DOHH2 (cell line): Measurements from ENCODE around the gene ZCWPW1.
A peak's percentile ranks its signal among the peaks of the same experiment; 100 is the strongest.

Source experiments
- H3F3A ChIP-seq: fragments of 200-600 bp; sonication (generic), shearing (Covaris generic); 2 replicates; pipeline ENCODE4 v1.6.0; 2016; ENCODE audit warnings: antibody characterized with exemption, mild to moderate bottlenecking; ENCODE audit not compliant: control insufficient read depth, insufficient read depth
- H3K27ac ChIP-seq: fragments of 200-600 bp; sonication (generic); 2 replicates; pipeline ENCODE4 v1.5.1; 2014; ENCODE audit warnings: low read depth, mild to moderate bottlenecking, low read length, moderate library complexity
- H3K27me3 ChIP-seq: fragments of 200-600 bp; sonication (generic); 2 replicates; pipeline ENCODE4 v1.6.1; 2014; ENCODE audit warnings: mild to moderate bottlenecking, low read length, mixed read lengths; ENCODE audit not compliant: control insufficient read depth
- H3K36me3 ChIP-seq: fragments of 200-600 bp; sonication (generic); 2 replicates; pipeline ENCODE4 v1.6.1; 2014; ENCODE audit warnings: mild to moderate bottlenecking, low read length, moderate library complexity, mixed read lengths; ENCODE audit not compliant: control insufficient read depth
- H3K4me1 ChIP-seq: fragments of 200-600 bp; sonication (generic); 2 replicates; pipeline ENCODE4 v1.6.1; 2014; ENCODE audit warnings: mild to moderate bottlenecking, low read length, mixed read lengths; ENCODE audit not compliant: control insufficient read depth
- H3K4me2 ChIP-seq: fragments of 200-600 bp; sonication (generic); 2 replicates; pipeline ENCODE4 v1.6.0; 2014; ENCODE audit warnings: mild to moderate bottlenecking, low read length, moderate library complexity
- H3K4me3 ChIP-seq: fragments of 200-600 bp; sonication (generic); 2 replicates; pipeline ENCODE4 v1.5.1; 2014; ENCODE audit warnings: mild to moderate bottlenecking, low read length, mixed read lengths
- H3K79me2 ChIP-seq: fragments of 200-600 bp; sonication (generic); 2 replicates; pipeline ENCODE4 v1.6.1; 2014; ENCODE audit warnings: mild to moderate bottlenecking, low read length, mixed read lengths; ENCODE audit not compliant: control insufficient read depth
- H3K9me2 ChIP-seq: fragments of 200-600 bp; sonication (generic); replicated peaks from 2 replicates; pipeline ENCODE4 v1.6.1; 2014; ENCODE audit warnings: mild to moderate bottlenecking, low read length, mixed read lengths; ENCODE audit not compliant: control insufficient read depth
- H3K9me3 ChIP-seq: fragments of 200-600 bp; sonication (generic); 2 replicates; pipeline ENCODE4 v1.6.1; 2014; ENCODE audit warnings: antibody characterized with exemption, low read length, mixed read lengths; ENCODE audit not compliant: control insufficient read depth, insufficient read depth
- H4K20me1 ChIP-seq: fragments of 200-600 bp; sonication (generic); 2 replicates; pipeline ENCODE4 v1.6.0; 2014; ENCODE audit warnings: low read depth, mild to moderate bottlenecking, antibody characterized with exemption, low read length, moderate library complexity; ENCODE audit not compliant: control insufficient read depth, insufficient read depth
- EZH2phosphoT487 ChIP-seq: fragments of 200-600 bp; sonication (generic); IDR thresholded peaks from 2 replicates; pipeline ENCODE4 v1.6.1; 2017; ENCODE audit warnings: borderline replicate concordance, mild to moderate bottlenecking, antibody characterized with exemption, low read length, moderate library complexity, mixed read lengths
- TF ChIP-seq, protein P1 (sequence below): fragments of 200-600 bp; sonication (generic); IDR thresholded peaks from one replicate; pipeline ENCODE4 v1.5.1; 2014; ENCODE audit warnings: antibody characterized with exemption, mild to moderate bottlenecking, low read depth, low read length; ENCODE audit not compliant: poor library complexity, severe bottlenecking

Gene ZCWPW1

DNA sequence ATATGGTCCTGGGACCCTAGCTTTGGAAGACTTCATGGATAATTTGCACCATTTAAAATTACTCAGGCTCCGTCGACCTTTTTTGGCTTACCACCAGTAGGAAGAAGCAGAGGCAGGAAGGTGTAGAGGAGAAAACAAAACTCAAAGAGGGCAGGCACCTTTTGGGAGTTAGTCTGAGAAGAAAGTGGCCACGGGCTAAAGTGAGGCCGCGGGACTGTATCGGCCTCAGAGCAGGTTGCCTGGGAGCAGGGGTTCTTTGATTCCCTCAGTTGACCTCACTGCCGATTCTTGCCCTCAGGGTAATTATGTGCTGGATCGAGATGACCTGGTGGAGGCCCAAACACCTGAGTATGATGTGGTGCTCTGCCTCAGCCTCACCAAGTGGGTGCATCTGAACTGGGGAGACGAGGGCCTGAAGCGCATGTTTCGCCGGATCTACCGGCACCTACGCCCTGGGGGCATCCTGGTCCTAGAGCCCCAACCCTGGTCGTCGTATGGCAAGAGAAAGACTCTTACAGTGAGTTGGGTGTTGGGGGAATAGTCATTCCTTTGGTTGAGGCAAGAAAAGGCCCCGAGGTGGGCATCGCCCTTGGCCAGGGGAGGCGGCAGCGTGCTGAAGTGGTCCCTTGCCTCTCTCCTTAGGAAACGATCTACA is 4.2 kb upstream of the ZCWPW1 start:
- Histone ChIP-seq H3K9me2 (no peaks in the 10 kb centered on the region), H3K27ac (peak overlapping the region; percentile 89), H3F3A (peaks cover 47% of the 10 kb centered on the region), H3K79me2 (peaks cover 69% of the 10 kb centered on the region), H3K9me3 (peaks cover 3% of the 10 kb centered on the region), H3K27me3 (no peaks in the 10 kb centered on the region), H4K20me1 (peaks cover 11% of the 10 kb centered on the region; the same call in 1 of the 2 replicates), H3K4me1 (peaks cover 64% of the 10 kb centered on the region), H3K4me2 (peak overlapping the region; percentile 83), H3K36me3 (peaks cover 64% of the 10 kb centered on the region), H3K4me3 (peak overlapping the region; percentile 77)
- no peak for TF ChIP-seq EZH2phosphoT487
- TF ChIP-seq, protein P1, sequence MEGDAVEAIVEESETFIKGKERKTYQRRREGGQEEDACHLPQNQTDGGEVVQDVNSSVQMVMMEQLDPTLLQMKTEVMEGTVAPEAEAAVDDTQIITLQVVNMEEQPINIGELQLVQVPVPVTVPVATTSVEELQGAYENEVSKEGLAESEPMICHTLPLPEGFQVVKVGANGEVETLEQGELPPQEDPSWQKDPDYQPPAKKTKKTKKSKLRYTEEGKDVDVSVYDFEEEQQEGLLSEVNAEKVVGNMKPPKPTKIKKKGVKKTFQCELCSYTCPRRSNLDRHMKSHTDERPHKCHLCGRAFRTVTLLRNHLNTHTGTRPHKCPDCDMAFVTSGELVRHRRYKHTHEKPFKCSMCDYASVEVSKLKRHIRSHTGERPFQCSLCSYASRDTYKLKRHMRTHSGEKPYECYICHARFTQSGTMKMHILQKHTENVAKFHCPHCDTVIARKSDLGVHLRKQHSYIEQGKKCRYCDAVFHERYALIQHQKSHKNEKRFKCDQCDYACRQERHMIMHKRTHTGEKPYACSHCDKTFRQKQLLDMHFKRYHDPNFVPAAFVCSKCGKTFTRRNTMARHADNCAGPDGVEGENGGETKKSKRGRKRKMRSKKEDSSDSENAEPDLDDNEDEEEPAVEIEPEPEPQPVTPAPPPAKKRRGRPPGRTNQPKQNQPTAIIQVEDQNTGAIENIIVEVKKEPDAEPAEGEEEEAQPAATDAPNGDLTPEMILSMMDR, result no peak

DNA sequence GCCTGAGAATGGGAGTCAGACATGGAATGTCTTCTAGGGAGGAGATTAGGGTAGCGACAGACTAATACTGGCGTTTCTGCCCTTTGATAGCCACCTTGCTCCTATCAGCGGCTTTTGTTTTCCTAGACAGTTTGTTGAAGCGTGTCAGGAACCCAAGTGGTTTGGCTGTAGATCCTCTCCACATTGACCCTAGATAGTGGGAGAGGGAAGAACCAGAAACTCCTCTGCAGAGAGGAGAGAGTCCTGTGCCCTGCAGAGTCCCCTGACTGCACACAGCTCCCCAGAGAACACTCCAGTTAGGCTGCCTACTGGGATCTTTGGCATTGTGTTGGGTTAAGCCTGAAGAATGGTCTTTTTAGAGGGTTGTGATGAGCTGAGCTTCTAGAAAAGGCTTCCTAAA is 3.5 kb upstream of the ZCWPW1 start:
- peaks cover 64% of the 10 kb centered on the region for H3K36me3 ChIP-seq
- peaks cover 11% of the 10 kb centered on the region; the same call in 1 of the 2 replicates for H4K20me1 ChIP-seq
- H3K27me3 ChIP-seq, result no peaks in the 10 kb centered on the region
- H3F3A ChIP-seq, result peaks cover 46% of the 10 kb centered on the region
- peaks cover 60% of the 10 kb centered on the region for H3K4me1 ChIP-seq
- peak overlapping the region; percentile 89 for H3K27ac ChIP-seq
- no peaks in the 10 kb centered on the region for H3K9me2 ChIP-seq
- peaks cover 68% of the 10 kb centered on the region for H3K79me2 ChIP-seq
- peak overlapping the region; percentile 83 for H3K4me2 ChIP-seq
- peak overlapping the region; percentile 77 for H3K4me3 ChIP-seq
- TF ChIP-seq, protein P1, result no peak
- TF ChIP-seq EZH2phosphoT487, result no peak
- H3K9me3 ChIP-seq, result peaks cover 5% of the 10 kb centered on the region

DNA sequence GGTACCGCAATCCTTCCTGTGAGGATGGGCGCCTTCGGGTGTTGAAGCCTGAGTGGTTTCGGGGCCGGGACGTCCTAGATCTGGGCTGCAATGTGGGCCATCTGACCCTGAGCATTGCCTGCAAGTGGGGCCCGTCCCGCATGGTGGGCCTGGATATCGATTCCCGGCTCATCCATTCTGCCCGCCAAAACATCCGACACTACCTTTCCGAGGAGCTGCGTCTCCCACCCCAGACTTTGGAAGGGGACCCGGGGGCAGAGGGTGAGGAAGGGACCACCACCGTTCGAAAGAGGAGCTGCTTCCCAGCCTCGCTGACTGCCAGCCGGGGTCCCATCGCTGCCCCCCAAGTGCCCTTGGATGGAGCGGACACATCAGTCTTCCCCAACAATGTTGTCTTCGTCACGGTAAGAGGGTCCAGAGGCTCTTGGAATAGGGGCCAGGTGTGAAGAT is 2.8 kb upstream of the ZCWPW1 start:
- peak overlapping the region; percentile 83 for H3K4me2 ChIP-seq
- H4K20me1 ChIP-seq, result peaks cover 11% of the 10 kb centered on the region; the same call in 1 of the 2 replicates
- H3K9me3 ChIP-seq, result peaks cover 5% of the 10 kb centered on the region
- H3F3A ChIP-seq, result peaks cover 46% of the 10 kb centered on the region
- no peaks in the 10 kb centered on the region for H3K27me3 ChIP-seq
- peaks cover 64% of the 10 kb centered on the region for H3K36me3 ChIP-seq
- peak overlapping the region; percentile 77 for H3K4me3 ChIP-seq
- H3K9me2 ChIP-seq, result no peaks in the 10 kb centered on the region
- H3K4me1 ChIP-seq, result peaks cover 55% of the 10 kb centered on the region
- peak overlapping the region; percentile 89 for H3K27ac ChIP-seq
- peaks cover 67% of the 10 kb centered on the region for H3K79me2 ChIP-seq
- TF ChIP-seq, protein P1, result no peak
- no peak for TF ChIP-seq EZH2phosphoT487
